Measurements from ENCODE around the gene TAF4B. TPM values are rescaled to one million over a fixed set of nuclear protein-coding genes. Genes with fewer than 3 reads are reported as not detected.

TAF4B gene
- total and polyA plus RNA-seq, 2 donors (not counting 1 experiment from before 2014, with no cell fraction given): 10.5 to 16.1 TPM

DNA sequence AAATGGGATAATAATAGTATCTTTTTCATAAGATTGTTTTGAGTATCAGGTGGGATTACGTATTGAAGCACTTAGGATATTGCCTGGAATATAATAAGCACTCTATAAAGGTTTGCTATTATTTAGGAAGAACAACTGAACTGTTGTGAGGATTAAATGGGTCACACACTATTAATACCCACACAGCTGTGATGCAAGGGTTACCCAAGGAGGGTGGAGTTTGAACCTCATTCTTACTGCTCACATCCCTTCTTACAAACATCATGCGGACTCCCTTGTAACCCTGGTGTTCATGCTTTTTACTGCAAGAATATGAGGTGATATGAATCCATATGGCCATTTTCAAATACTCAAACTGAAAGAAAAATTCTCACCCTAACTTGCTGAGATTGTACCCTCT is 208.6 kb downstream of the TAF4B start:
- peaks cover 0 to 6% (median 0%) of the 10 kb centered on the region in 4 experiments for H3K27me3 ChIP-seq (replicated peaks in 1 of 4; ENCODE audit: control extremely low read depth in 1 of 4, control insufficient read depth in 3 of 4, insufficient read depth in 4 of 4, low read length in 3 of 4)
- H3K79me2 ChIP-seq (ENCODE audit: control insufficient read depth, insufficient read depth, low read length): no peaks in the 10 kb centered on the region
- ChIA-PET CTCF (no interaction called here), POLR2A (no interaction called here)
- no peak overlapping the region for H3K4me2 ChIP-seq (replicated peaks; ENCODE audit: low read depth, low read length, poor library complexity, severe bottlenecking)
- peaks cover 0 to 13% of the 10 kb centered on the region in 2 donors for H3K4me1 ChIP-seq (ENCODE audit: control insufficient read depth in 2 of 2, insufficient read depth in 2 of 2, low read length in 2 of 2)
- no peaks in the 10 kb centered on the region for H3K36me3 ChIP-seq (replicated peaks in 1 of 2; ENCODE audit: control extremely low read depth in 1 of 2, control insufficient read depth in 1 of 2, extremely low read depth in 1 of 2, insufficient read depth in 2 of 2, low read length in 1 of 2)
- no peak overlapping the region for H2AFZ ChIP-seq (ENCODE audit: insufficient read depth, low read depth, low read length, poor library complexity, severe bottlenecking)
- no peak overlapping the region for H3K9ac ChIP-seq (ENCODE audit: low read length)
- Mint-ChIP-seq H3K27ac (no peak overlapping the region), H3K4me1 (peaks cover 7% of the 10 kb centered on the region), H3K9me3 (ENCODE audit: insufficient read depth) (peaks cover 3% of the 10 kb centered on the region), H3K27me3 (peaks cover 11% of the 10 kb centered on the region), H3K4me3 (no peak overlapping the region)
- H4K20me1 ChIP-seq (ENCODE audit: control insufficient read depth, insufficient read depth, low read length, poor library complexity, severe bottlenecking): no peaks in the 10 kb centered on the region
- intact Hi-C loops (cut with micrococcal nuclease): no loop called here
- no peaks in the 10 kb centered on the region for H3K9me3 ChIP-seq (ENCODE audit: control extremely low read depth in 1 of 3, control insufficient read depth in 2 of 3, insufficient read depth in 1 of 3, low read length in 2 of 3)
- ATAC-seq (ENCODE audit: low read depth): no peak
- H3K27ac ChIP-seq (ENCODE audit: low read length in 2 of 2): no peak overlapping the region
- WGBS (ENCODE audit: insufficient coverage): no CpG with 5 or more reads among the region's 2 CpGs
- TF ChIP-seq, protein P1, sequence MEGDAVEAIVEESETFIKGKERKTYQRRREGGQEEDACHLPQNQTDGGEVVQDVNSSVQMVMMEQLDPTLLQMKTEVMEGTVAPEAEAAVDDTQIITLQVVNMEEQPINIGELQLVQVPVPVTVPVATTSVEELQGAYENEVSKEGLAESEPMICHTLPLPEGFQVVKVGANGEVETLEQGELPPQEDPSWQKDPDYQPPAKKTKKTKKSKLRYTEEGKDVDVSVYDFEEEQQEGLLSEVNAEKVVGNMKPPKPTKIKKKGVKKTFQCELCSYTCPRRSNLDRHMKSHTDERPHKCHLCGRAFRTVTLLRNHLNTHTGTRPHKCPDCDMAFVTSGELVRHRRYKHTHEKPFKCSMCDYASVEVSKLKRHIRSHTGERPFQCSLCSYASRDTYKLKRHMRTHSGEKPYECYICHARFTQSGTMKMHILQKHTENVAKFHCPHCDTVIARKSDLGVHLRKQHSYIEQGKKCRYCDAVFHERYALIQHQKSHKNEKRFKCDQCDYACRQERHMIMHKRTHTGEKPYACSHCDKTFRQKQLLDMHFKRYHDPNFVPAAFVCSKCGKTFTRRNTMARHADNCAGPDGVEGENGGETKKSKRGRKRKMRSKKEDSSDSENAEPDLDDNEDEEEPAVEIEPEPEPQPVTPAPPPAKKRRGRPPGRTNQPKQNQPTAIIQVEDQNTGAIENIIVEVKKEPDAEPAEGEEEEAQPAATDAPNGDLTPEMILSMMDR (IDR thresholded peaks at IDR 0.05): no peak
- no peak for TF ChIP-seq EZH2 (IDR thresholded peaks at IDR 0.05; ENCODE audit: borderline replicate concordance, insufficient read depth, low read depth, low read length, poor library complexity, severe bottlenecking)
- DNase-seq: no peak
- no peak overlapping the region for H3K4me3 ChIP-seq (ENCODE audit: control extremely low read depth in 1 of 5, extremely low read depth in 1 of 5, insufficient read depth in 1 of 5, low read depth in 2 of 5, low read length in 4 of 5)

DNA sequence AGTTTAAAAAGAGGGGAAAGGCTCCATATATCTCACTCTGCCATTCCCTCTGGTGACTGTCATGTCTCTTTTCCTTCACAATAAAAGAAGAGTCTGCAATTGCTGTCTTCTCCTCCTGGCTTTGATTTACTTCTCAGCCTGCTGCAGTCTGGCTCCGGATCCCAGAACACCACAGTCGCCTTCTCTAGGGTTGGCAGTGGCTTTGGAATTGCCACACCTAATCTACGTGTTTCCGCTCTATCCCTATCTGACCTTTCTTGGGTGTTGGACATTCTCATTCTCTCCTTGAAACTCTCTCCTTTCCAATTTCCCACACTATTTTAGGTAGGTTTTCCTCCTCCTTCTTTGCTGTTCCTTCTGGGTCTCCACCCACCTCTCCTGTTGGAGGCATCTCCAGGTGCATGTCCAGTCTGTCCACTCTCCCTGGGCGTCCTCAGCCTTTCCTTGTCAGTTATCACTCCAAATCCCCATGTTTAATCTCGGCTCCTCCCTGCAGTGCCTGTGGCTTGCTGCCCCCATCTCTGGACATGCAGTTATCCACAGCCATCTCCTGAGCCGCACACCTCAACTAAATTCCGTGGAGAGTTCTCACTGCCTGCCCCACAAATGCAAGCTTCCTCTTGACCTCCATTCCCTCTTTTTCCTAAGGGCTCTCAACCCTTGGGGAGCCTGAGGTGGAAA is 209.3 kb downstream of the TAF4B start:
- Mint-ChIP-seq H3K4me3 (no peak overlapping the region), H3K27ac (no peak overlapping the region), H3K9me3 (ENCODE audit: insufficient read depth) (peaks cover 3% of the 10 kb centered on the region), H3K27me3 (peaks cover 11% of the 10 kb centered on the region), H3K4me1 (peaks cover 7% of the 10 kb centered on the region)
- no peak overlapping the region for H3K9ac ChIP-seq (ENCODE audit: low read length)
- POLR2A ChIA-PET: no interaction called here
- no peak overlapping the region for H3K4me2 ChIP-seq (replicated peaks; ENCODE audit: low read depth, low read length, poor library complexity, severe bottlenecking)
- H2AFZ ChIP-seq (ENCODE audit: insufficient read depth, low read depth, low read length, poor library complexity, severe bottlenecking): no peak overlapping the region
- peaks cover 0 to 13% of the 10 kb centered on the region in 2 donors for H3K4me1 ChIP-seq (ENCODE audit: control insufficient read depth in 2 of 2, insufficient read depth in 2 of 2, low read length in 2 of 2)
- WGBS (ENCODE audit: insufficient coverage): 98% methylated on average over 8 of the region's 8 CpGs
- no peaks in the 10 kb centered on the region for H3K36me3 ChIP-seq (replicated peaks in 1 of 2; ENCODE audit: control extremely low read depth in 1 of 2, control insufficient read depth in 1 of 2, extremely low read depth in 1 of 2, insufficient read depth in 2 of 2, low read length in 1 of 2)
- peaks cover 0 to 11% (median 0%) of the 10 kb centered on the region in 4 experiments for H3K27me3 ChIP-seq (replicated peaks in 1 of 4; ENCODE audit: control extremely low read depth in 1 of 4, control insufficient read depth in 3 of 4, insufficient read depth in 4 of 4, low read length in 3 of 4)
- H3K27ac ChIP-seq (ENCODE audit: low read length in 2 of 2): no peak overlapping the region
- H3K79me2 ChIP-seq (ENCODE audit: control insufficient read depth, insufficient read depth, low read length): no peaks in the 10 kb centered on the region
- intact Hi-C loops (cut with micrococcal nuclease): no loop called here
- no peaks in the 10 kb centered on the region for H4K20me1 ChIP-seq (ENCODE audit: control insufficient read depth, insufficient read depth, low read length, poor library complexity, severe bottlenecking)
- no peak overlapping the region for H3K4me3 ChIP-seq (ENCODE audit: control extremely low read depth in 1 of 5, extremely low read depth in 1 of 5, insufficient read depth in 1 of 5, low read depth in 2 of 5, low read length in 4 of 5)
- CTCF ChIA-PET: no interaction called here
- TF ChIP-seq, protein P1 (IDR thresholded peaks at IDR 0.05): no peak
- no peak for TF ChIP-seq EZH2 (IDR thresholded peaks at IDR 0.05; ENCODE audit: borderline replicate concordance, insufficient read depth, low read depth, low read length, poor library complexity, severe bottlenecking)
- ATAC-seq (ENCODE audit: low read depth) (no peak), DNase-seq (no peak)
- H3K9me3 ChIP-seq (ENCODE audit: control extremely low read depth in 1 of 3, control insufficient read depth in 2 of 3, insufficient read depth in 1 of 3, low read length in 2 of 3): no peaks in the 10 kb centered on the region
